Activated CD4-positive, alpha-beta T cell treated with anti-CD3 and anti-CD28 coated beads for 4 hours (primary cell): ENCODE results near the gene LIN37.

Source experiments
- DNase-seq, 2 donors: peaks; one replicate each; pipeline ENCODE4 v3.0.0-alpha.2; 2020

The LIN37 gene, protein sequence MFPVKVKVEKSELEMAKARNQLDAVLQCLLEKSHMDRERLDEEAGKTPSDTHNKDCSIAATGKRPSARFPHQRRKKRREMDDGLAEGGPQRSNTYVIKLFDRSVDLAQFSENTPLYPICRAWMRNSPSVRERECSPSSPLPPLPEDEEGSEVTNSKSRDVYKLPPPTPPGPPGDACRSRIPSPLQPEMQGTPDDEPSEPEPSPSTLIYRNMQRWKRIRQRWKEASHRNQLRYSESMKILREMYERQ

DNA sequence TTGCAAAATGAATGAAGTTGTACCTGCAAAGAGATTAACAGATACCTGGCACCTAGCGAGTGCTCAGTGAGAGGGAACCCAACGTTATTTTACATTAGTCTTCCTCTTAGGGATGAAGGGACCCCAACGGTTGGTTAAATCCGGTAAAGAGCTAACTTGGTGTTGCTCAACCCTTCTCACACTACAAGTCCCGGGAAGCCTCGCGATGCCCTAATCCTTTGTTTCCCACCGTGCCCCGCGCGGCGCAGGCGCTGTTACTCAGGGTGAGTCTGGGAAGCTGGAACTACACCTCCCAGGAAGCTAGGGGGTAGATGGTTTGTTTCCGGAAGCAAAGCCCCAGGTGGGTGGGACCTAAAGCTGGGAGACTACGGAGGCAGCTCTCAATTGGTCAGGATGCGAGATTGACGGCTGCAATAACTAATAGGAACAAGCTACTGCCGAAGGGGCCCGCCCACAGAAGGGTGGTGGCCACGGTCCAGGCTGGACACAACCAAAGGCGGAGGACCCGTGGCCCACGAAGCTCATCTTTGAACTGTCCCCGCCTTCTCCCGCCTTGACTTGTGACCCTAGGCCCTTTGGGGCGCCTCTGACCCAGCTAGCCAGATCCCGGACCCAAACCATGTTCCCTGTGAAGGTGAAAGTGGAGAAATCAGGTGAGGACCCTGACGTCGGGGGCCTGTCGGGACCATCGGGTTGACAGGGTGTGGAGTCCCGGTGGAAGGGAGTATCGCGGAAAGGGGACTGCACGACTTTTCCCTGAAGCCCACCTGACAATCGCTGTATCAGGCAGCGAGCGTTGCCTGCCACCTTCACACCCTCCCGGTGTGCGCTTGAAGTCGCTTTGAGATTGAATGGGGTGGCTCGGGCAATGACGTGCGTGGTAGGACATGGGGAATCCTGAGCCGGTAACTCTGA, at the start of gene LIN37:
Gene LIN37 (plus strand): TSS at position 471 of the 915 bp plus-strand sequence. CDS start 149 bp downstream, at position 620.
- peak; percentile 98 for DNase-seq

DNA sequence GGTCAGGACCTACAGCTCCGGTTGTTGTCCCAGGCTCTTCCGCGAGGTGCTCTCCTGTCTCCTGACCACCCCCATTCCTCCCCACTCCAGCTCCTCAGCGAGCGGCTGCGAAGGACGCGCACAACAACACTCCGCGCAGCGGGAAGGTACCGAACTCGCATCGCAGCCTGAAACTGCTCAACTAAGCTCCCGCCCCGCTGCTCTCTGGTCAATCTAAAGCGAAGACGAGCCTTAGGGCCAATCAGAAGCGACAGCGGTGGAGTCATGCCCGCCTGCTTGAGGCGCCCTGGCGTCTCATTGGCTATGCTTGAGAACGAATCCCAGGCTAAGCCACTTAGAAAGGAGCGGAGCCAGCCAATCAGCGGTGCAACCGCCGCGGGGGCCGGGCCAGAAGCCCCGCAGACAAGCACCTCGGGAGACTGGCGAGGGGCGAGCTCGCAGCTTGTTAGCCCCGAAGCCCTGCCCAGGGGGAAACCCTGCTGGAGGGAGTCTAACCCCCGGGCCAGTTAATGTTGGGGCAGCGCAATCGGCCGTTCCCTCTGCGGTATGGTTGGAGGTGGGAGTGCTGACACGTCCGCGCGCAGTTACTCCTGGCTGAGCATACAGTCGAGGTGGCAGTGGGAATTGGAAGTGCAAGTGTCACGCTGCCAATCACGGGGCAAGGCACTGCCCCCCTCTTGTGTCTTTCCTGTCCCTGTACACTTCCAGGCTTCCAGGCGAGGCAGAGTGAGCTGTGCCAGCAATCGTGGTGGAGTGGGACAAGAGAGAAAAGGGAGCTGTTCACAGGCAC, 46.0 kb upstream of the LIN37 start:
- peak; percentile 91 to 93 for DNase-seq

DNA sequence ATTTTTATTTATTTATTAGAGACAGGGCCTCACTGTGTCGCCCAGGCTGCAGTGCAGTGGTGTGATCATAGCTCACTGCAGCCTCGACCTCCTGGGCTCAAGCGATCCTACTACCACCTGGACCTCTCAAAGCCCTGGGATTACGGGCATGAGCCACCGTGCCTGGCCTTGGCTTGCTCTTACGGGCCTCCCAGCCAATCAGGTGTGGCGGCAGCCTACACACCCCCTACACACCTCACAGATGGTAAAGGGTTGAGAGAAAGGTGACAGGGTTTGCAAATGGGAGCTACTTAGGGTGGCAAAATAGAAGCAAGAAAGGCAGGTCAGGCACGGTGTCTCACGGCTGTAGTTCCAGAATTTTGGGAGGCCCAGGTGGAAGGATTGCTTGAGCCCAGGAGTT, 45.0 kb upstream of the LIN37 start:
- no peak for DNase-seq

DNA sequence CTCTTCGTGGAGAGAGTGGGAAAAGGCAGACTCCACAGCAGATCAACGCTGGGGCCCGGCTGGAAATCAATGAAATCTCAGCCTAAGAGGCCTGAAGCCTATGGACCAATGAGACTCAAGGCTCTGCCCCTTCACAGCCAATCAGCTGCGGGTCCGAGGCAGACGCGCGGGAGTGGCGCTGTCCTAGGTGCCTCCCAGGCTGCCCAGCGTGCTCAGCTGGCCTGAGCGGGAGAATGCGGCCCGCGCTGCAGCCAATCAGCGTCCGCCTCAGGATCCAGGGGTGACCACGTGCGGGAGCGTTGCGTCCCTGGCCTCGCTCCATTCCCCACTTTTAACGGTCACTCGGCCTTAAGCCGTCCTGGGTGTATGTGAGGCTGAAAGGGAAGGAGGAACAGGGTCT, 44.2 kb upstream of the LIN37 start, which contains the start of gene ZBTB32:
Gene ZBTB32 (plus strand): TSS at position 341 of the 400 bp plus-strand sequence. CDS start 10,069 bp downstream, outside the sequence.
- no peak for DNase-seq

DNA sequence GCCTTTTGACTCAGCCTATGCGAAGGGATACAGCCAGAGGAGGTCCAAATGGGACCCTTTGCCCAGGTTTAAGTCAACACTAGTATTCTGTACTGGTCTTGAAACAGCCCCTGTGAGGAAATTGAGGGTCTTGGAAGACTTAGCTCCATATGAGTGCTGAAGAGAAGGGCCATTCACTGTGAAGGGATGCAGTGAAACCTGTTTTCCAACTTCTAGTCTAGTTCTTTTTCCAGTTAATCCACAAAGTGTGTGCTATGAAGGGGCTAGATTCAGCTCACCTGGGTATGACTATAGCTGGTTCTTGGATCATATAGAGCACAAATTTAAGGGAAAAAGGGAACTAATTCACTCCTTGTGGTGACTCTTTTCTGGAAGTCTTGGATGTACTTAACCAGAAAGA, 40.0 kb upstream of the LIN37 start:
- DNase-seq, result no peak

DNA sequence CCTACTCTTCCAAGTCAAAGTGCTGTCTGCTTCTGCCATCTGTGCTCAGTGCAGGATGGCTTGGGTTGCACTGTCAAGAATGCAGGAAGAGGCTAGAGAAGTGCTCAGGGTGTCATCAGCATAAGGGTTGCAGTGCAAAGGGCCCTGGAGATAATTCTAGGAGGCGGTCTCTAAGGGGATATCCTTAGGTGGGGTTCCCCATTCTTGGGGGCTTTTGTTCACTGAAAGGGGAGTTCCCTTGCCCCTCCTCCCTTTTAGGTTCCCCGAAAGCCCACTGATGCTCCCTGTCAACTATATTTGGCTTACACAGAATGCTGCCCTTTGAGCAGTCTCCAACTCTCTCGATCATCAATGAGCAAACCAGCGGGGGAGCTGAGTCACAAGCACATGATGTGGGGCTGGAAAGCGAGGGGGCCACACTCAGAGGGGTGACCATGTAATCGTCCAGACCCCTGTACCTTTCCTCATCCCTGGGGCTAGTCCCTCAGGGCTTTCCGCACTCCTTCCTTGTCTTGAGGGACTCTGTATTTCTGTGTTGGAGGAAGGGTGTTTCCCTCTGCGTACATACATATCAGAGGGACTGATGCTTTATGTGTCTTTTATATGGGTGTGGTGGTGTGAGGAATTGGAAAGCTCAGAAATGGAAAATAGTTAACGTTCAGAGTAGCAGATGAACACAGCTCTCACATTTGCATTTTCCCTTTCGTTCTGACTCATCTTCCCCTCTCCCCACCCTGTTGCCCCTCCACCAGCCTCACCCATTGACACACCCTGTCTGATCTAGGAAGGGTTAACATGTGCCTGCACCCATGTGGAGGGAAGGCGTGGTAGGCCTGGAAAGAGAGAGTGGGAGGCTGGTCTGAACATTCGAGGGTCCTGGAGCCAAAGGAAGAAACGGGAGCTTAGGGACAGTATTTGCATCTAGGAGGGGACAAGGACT, 37.3 kb upstream of the LIN37 start:
- DNase-seq, result peak; percentile 43 to 54

DNA sequence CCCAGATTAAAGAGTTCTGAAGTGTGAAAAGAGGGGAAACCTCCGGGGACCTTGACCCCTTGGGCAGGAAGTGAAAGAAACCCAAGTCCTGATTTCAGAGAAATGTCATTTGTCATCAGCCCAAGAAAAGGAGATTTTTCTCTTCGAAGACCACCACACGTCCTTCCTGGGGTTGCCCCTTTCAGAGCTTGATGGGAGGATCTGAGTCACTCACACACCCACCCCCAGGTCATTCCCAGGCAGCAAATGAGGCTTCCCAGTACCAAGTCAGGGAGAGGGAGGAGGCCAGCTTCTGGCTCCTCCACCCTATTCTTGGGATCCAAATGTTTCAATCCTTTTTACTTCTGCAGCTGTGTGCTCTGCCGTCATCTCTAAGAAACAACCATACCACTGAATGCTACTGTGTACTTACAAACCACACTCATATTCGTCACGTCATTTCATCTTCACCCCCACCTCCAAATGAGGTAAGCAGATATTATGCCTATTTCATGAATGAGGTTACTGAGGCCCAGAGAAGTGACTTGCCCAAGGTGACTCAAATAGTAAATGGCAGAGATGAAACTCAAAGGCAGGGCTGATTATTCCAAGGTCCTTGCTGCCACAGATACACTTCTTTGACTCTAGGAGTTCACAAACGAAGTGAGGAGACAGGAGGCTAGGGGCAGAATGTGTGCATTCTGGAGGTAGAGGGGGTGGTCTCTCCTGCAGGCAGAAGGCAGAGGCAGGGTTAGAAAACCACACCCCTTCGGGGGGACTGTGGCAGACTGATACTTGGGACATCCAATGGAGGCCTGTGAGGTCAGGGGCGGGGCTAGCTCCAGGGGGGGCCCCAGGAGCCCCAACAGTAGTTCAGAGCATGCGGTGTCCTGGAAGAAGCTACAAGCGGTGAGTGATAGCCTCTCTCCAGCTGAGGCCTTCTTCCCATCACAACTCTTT, 35.5 kb upstream of the LIN37 start:
- peak; percentile 41 to 50 for DNase-seq

DNA sequence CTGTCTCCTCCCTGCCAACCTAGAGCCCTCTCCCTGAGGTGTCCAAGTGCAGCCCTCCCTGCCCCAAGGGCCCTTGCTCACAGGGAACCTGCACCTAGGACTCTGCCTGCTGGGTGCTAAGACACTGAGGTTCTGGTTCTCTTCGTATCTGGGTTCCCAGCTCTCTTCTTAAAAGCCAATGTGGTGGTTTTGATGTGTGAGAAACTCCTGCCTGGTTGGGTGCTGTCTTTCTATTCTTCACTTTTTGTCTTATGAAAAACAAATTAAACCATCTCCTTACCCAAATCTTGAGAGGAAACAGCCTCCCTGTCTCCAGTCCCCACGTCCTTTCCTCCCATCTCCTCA, 34.9 kb upstream of the LIN37 start:
- no peak for DNase-seq

DNA sequence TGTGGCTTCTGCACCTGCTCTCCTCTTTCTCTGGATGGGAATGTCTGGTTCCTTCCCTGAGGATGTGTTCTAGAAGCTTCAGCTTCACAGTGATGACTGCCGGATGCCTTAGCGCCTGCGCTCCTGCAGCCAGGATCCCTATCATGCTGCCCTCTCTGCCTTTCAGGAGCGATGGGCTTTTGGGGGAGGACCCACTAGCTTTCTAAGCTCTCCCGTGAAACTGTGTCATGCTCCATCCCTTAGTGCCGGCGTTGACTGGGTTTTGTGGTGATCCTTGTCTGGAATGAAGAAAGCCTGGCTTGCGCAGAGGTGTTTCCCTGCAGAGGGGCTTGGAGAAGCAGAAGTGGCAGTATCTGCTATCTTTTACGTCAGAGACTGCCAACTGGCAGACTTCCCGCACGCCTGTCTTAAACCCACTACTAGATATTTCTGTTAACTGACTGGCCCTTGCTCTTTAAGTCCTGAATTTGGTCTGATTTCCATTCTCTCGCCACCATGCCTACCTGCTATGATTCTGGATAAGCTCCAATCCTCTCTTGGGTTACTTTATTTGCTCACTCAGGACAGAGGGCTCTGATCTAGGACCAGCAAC, 34.4 kb upstream of the LIN37 start:
- DNase-seq, result no peak

DNA sequence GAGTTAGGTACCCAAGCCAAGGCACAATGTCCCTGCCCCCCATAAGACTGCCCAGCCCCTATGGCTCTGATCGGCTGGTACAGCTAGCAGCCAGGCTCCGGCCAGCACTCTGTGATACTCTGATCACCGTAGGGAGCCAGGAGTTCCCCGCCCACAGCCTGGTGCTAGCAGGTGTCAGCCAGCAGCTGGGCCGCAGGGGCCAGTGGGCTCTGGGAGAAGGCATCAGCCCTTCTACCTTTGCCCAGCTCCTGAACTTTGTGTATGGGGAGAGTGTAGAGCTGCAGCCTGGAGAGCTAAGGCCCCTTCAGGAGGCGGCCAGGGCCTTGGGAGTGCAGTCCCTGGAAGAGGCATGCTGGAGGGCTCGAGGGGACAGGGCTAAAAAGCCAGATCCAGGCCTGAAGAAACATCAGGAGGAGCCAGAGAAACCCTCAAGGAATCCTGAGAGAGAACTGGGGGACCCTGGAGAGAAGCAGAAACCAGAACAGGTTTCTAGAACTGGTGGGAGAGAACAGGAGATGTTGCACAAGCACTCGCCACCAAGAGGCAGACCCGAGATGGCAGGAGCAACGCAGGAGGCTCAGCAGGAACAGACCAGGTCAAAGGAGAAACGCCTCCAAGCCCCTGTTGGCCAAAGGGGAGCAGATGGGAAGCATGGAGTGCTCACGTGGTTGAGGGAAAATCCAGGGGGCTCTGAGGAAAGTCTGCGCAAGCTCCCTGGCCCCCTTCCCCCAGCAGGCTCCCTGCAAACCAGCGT, 33.6 kb upstream of the LIN37 start:
- no peak for DNase-seq

DNA sequence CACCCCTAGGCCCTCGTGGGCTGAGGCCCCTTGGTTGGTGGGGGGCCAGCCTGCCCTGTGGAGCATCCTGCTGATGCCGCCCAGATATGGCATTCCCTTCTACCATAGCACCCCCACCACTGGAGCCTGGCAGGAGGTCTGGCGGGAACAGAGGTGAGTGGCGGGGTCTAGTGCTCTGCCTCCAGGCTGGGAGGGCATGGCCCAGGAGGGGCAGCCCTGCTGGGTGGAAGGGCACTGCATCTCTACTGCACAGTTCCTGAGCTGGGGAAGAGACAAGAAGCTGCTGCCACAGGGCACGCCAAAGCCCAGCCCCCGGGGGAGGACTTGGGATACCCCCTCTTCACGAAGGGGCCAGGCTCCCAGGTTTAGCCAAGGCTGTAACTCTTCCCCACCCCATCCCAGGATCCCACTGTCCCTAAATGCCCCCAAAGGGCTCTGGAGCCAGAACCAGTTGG, 33.0 kb upstream of the LIN37 start:
- no peak for DNase-seq

DNA sequence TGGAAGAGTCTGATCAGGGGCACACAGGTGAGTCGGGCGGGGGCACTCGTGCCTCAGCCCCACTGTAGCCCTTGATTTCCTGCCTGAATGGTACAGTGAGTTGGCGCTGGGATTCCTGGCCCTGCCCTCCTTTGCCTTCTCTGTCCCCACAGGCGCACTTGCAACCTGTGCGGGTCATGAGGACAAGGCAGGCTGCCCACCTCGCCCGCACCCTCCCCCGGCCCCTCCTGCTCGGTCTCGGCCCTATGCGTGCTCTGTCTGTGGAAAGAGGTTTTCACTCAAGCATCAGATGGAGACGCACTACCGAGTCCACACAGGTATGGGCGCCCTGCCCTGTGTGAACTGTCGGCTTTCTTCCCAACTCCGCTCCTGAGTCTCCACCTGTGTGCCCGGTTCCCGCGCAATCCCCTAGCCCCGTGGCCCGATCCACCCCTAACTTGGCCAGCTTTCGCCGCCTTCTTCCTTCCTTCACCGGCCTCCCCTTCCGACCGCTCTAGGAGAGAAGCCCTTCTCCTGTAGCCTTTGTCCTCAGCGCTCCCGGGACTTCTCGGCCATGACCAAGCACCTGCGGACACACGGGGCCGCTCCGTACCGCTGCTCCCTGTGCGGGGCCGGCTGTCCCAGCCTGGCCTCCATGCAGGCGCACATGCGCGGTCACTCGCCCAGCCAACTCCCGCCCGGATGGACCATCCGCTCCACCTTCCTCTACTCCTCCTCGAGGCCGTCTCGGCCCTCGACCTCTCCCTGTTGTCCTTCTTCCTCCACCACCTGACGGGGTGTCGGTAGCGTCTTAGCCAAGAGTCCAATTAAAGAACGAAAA, 32.2 kb upstream of the LIN37 start:
- peak in 1 of 2 donors; percentile 19 for DNase-seq

DNA sequence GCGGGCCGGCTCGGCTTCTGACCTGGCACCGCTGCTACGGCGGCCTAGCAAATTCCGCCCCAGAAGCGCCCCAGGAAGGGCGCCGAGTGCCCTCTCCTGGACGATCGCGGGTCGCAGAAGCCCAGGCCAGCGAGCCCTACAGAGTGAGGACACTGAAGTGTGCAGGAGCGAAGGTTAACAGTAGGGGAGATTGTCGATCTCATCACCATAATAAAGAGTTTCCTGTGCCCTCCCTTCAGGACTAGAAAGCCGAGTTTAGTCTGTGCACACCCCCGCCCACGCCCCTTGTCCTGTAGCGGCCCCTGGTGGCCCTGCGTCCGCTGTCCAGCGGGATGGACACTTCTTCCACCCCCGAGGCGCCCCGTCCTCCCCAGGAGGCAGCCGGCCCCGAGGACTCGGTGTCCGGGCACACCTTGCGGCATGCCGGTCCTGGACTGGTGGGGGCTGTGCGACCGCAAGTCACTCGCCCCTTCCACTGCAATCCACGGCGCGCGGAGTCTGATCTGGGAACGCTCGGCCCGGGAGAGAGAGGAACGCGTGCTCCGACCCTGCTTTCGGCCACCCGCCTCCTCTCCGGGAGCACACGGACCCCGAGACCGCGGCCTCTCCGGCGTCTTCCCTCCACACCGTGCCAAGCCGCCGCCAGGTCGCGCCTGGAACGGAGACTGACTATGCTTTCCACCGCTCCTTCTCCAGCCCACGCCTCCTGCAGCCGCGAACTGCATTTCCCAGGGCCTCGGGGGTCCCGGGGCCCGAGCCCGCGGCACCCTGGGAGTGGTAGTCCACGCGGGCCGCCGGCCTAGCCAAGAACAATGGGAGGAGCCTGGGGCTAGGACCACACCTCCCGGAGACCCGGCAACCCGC, 31.3 kb upstream of the LIN37 start:
- peak; percentile 95 to 98 for DNase-seq

DNA sequence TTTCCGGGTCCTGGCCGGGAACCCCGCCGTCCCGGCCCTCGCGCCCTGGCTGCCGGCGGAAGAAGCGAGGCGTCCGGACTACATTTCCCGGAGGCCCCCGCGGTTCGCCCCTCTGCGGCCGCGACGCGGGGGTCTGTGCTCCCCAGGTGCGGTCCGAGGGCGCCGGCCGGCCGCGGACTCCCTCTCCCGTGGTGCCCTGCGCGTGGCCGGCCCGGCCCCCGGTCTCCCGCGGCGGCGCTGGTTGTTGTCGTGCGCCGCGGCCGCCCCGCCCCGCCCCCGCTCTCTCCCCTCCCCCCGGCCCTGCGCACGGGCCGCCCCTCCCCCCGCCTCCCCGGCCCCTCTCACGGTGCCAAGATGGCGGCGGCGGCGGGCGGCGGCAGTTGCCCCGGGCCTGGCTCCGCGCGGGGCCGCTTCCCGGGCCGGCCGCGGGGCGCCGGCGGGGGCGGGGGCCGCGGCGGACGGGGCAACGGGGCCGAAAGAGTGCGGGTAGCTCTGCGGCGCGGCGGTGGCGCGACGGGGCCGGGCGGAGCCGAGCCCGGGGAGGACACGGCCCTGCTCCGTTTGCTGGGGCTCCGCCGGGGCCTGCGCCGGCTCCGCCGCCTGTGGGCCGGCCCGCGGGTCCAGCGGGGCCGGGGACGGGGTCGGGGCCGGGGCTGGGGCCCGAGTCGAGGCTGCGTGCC, 30.6 kb upstream of the LIN37 start, which contains the start of gene KMT2B:
Gene KMT2B (plus strand): TSS at position 339 of the 680 bp plus-strand sequence. CDS start 16 bp downstream, at position 355.
- no peak for DNase-seq

DNA sequence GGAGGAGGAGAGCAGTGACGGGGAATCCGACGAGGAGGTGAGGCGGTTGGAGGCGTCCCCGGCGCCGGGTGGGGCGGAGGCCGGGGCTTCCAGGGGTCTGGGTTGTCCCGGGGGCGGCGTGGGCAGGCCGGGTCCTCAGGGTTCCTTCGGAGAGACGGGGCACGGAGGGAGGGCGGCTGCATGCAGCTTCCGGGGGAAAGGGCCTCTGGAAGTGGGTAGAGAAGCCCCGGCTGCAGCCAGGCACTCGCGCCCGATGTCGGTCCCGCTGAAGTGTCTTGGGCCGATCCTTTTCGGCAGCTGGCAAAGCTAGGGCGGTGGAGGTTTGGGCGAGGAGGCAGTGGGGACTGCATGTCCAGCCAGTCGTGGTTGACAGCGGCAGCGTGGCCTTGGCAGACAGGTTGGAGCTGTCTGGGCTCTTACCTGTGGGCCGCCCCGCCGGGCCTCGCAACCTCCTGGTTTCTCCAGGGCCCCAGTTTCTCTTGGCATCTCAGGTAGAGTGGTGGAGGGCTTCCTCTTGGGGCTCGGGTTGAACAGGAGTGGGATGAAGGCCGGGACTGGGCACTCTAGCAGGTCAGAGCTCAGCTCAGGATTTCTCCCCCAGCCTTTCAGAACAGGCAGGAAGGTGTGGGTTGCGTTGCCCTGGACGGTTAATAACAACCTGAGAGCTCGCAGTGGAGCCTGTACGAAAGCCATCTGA, 29.9 kb upstream of the LIN37 start:
- DNase-seq, result peak; percentile 56 to 71
